Keratinocyte (primary cell): ENCODE results near the gene PPP2R5C. TPM values are rescaled to one million over a fixed set of nuclear protein-coding genes. Genes with fewer than 3 reads are reported as not detected.

Source experiments
- DNase-seq: peaks from one replicate; pipeline ENCODE4 v3.0.0-alpha.2; 2011; ENCODE audit warnings: low read depth, missing footprints, low spot score
- FAIRE-seq: peaks from 2 replicates; lab custom pipeline; 2011; peaks lifted over from hg19 to GRCh38; lab: Jason Lieb, UNC
- H2AFZ ChIP-seq: 2 replicates; pipeline ENCODE4 v1.6.0; 2012; ENCODE audit warnings: low read length, control low read depth, inconsistent platforms; ENCODE audit not compliant: control insufficient read depth
- H3K27ac ChIP-seq: 2 replicates; pipeline ENCODE4 v1.5.1; 2011; ENCODE audit warnings: low read length; ENCODE audit not compliant: control insufficient read depth, insufficient read depth
- H3K27me3 ChIP-seq: 3 replicates; pipeline ENCODE4 v1.6.0; 2011; ENCODE audit warnings: low read length; ENCODE audit not compliant: control insufficient read depth, insufficient read depth; ENCODE audit errors: extremely low read depth
- H3K36me3 ChIP-seq, 2 experiments: 2 replicates in 1 of 2; 3 replicates in 1 of 2; pipeline ENCODE4 v1.5.1; 2011; ENCODE audit warnings: low read length in 2 of 2, mild to moderate bottlenecking in 1 of 2; ENCODE audit not compliant: control insufficient read depth in 2 of 2, insufficient read depth in 2 of 2; ENCODE audit errors: extremely low read depth in 1 of 2
- H3K4me1 ChIP-seq: 3 replicates; pipeline ENCODE4 v1.5.1; 2011; ENCODE audit warnings: low read length; ENCODE audit not compliant: control insufficient read depth, insufficient read depth; ENCODE audit errors: extremely low read depth
- H3K4me2 ChIP-seq: 3 replicates; pipeline ENCODE4 v1.6.0; 2011; ENCODE audit warnings: low read depth, low read length; ENCODE audit not compliant: control insufficient read depth, insufficient read depth; ENCODE audit errors: extremely low read depth
- H3K4me3 ChIP-seq, 3 experiments: fragments of 200-600 bp in 1 of 3; sonication (generic) in 1 of 3; 2 replicates in 2 of 3; 3 replicates in 1 of 3; pipeline ENCODE4 v1.5.1; 2011 to 2016; ENCODE audit warnings: low read length in 3 of 3, mild to moderate bottlenecking in 3 of 3, control low read depth in 2 of 3, inconsistent platforms in 1 of 3, low read depth in 1 of 3, mixed read lengths in 1 of 3, mixed run types in 1 of 3, moderate library complexity in 1 of 3; ENCODE audit not compliant: control insufficient read depth in 2 of 3, insufficient read depth in 2 of 3; ENCODE audit errors: extremely low read depth in 1 of 3
- H3K79me2 ChIP-seq: 2 replicates; pipeline ENCODE4 v1.6.0; 2012; ENCODE audit warnings: low read length; ENCODE audit not compliant: control insufficient read depth, insufficient read depth
- H3K9ac ChIP-seq: 3 replicates; pipeline ENCODE4 v1.6.0; 2011; ENCODE audit warnings: low read length; ENCODE audit not compliant: control insufficient read depth, insufficient read depth; ENCODE audit errors: extremely low read depth
- H3K9me1 ChIP-seq: 3 replicates; pipeline ENCODE4 v1.6.0; 2011; ENCODE audit warnings: low read length; ENCODE audit not compliant: control insufficient read depth, insufficient read depth; ENCODE audit errors: extremely low read depth
- H3K9me3 ChIP-seq: 2 replicates; pipeline ENCODE4 v1.5.1; 2012; ENCODE audit warnings: low read depth, low read length; ENCODE audit not compliant: control insufficient read depth
- H4K20me1 ChIP-seq: 3 replicates; pipeline ENCODE4 v1.6.0; 2011; ENCODE audit warnings: low read length; ENCODE audit not compliant: control insufficient read depth, insufficient read depth; ENCODE audit errors: extremely low read depth
- CTCF ChIP-seq, 3 experiments: IDR thresholded peaks in 1 of 3; conservative IDR thresholded peaks in 1 of 3; optimal IDR thresholded peaks in 1 of 3; 2 replicates in 2 of 3; 3 replicates in 1 of 3; pipeline versions ENCODE3 to v1.5.1; 2011; ENCODE audit warnings: low read length in 3 of 3, mild to moderate bottlenecking in 3 of 3, moderate library complexity in 2 of 3, control low read depth in 1 of 3, inconsistent platforms in 1 of 3; ENCODE audit not compliant: insufficient read depth in 2 of 3; ENCODE audit errors: extremely low read depth in 1 of 3
- EZH2 ChIP-seq: IDR thresholded peaks from one replicate; pipeline ENCODE4 v1.6.1; 2012; ENCODE audit warnings: inconsistent platforms, mild to moderate bottlenecking, low read length, moderate library complexity
- dilution Hi-C: fragments of 300-500 bp; cut with MboI; formaldehyde crosslinking; loops from one replicate; pipeline ENCODE4 v1.7.0; 2020; ENCODE audit warnings: low sequenced_read_pairs; ENCODE audit not compliant: extremely low pct_ligation_motif_present
- polyA plus RNA-seq, 5 experiments: library from polyadenylated mRNA; depleted of rRNA in 3 of 5; stranded (reverse) in 3 of 5; stranded (forward) in 1 of 5; unstranded in 1 of 5; fragments of >200 nt; gene quantifications; 1 replicate in 1 of 5; 2 replicates in 3 of 5; 3 replicates in 1 of 5; pipeline versions ENCODE4 v1.2.1 to v1.2.3, GENCODE V29; 2011 to 2012; ENCODE audit warnings: missing spikeins in 2 of 5, low read depth in 1 of 5, low replicate concordance in 1 of 5

PPP2R5C gene
- polyA plus RNA-seq, 1 donor (not counting 4 experiments of a cell fraction or from before 2014, with no cell fraction given), result 105 TPM

GRCh38 chr14:101907619-101908018 is 146.1 kb downstream of the PPP2R5C start:
- DNase-seq (no peak), FAIRE-seq (no peak)
- dilution Hi-C loops, result no loop called here
- Histone ChIP-seq H3K4me2 (no peak overlapping the region), H3K79me2 (no peaks in the 10 kb centered on the region), H3K9ac (no peak overlapping the region), H3K27ac (no peak overlapping the region), H3K27me3 (no peaks in the 10 kb centered on the region), H3K9me3 (no peaks in the 10 kb centered on the region), H3K36me3 (peaks cover 13 to 20% of the 10 kb centered on the region in 2 experiments), H2AFZ (no peak overlapping the region), H3K4me1 (no peaks in the 10 kb centered on the region), H3K4me3 (no peak overlapping the region), H4K20me1 (no peaks in the 10 kb centered on the region), H3K9me1 (no peaks in the 10 kb centered on the region)
- TF ChIP-seq CTCF (optimal IDR thresholded peaks at IDR 0.05 in 1 of 3, IDR thresholded peaks at IDR 0.05 in 1 of 3, conservative IDR thresholded peaks at IDR 0.05 in 1 of 3; ENCODE audit: extremely low read depth in 1 of 3, insufficient read depth in 2 of 3, low read length in 3 of 3) (no peak), EZH2 (no peak)

GRCh38 chr14:101908795-101909194 is 147.3 kb downstream of the PPP2R5C start:
- dilution Hi-C loops, result no loop called here
- Histone ChIP-seq H3K27ac (no peak overlapping the region), H3K27me3 (no peaks in the 10 kb centered on the region), H3K36me3 (peaks cover 12% of the 10 kb centered on the region in 2 experiments), H2AFZ (no peak overlapping the region), H3K79me2 (no peaks in the 10 kb centered on the region), H3K4me1 (no peaks in the 10 kb centered on the region), H3K4me3 (no peak overlapping the region), H3K9me3 (no peaks in the 10 kb centered on the region), H3K9me1 (no peaks in the 10 kb centered on the region), H3K9ac (no peak overlapping the region), H4K20me1 (no peaks in the 10 kb centered on the region), H3K4me2 (no peak overlapping the region)
- TF ChIP-seq EZH2, result no peak
- TF ChIP-seq CTCF (optimal IDR thresholded peaks at IDR 0.05 in 1 of 3, IDR thresholded peaks at IDR 0.05 in 1 of 3, conservative IDR thresholded peaks at IDR 0.05 in 1 of 3; ENCODE audit: extremely low read depth in 1 of 3, insufficient read depth in 2 of 3, low read length in 3 of 3), result no peak
- FAIRE-seq (no peak), DNase-seq (no peak)
